BE2C (cell line): ENCODE data around the gene PCDH9.

Source experiments
- DNase-seq: peaks from one replicate; pipeline ENCODE4 v3.0.0-alpha.2; 2020
- H3K27me3 ChIP-seq: fragments of 250-450 bp; sonication (Bioruptor Pico); 2 replicates; pipeline ENCODE4 v1.5.1; 2020; ENCODE audit warnings: mild to moderate bottlenecking
- H3K36me3 ChIP-seq: fragments of 250-450 bp; sonication (Bioruptor Pico); 2 replicates; pipeline ENCODE4 v1.5.1; 2020; ENCODE audit warnings: mild to moderate bottlenecking
- H3K4me1 ChIP-seq: fragments of 250-450 bp; sonication (Bioruptor Pico); 2 replicates; pipeline ENCODE4 v1.5.1; 2020
- H3K4me3 ChIP-seq: 2 replicates; pipeline ENCODE4 v1.5.1; 2011; ENCODE audit warnings: low read depth, low read length
- H3K9me3 ChIP-seq: fragments of 250-450 bp; sonication (Bioruptor Pico); 2 replicates; pipeline ENCODE4 v1.5.1; 2020
- TF ChIP-seq, protein P1 (sequence below): IDR thresholded peaks from 2 replicates; pipeline ENCODE4 v1.5.1; 2012; ENCODE audit warnings: mild to moderate bottlenecking, low read depth, low read length

The PCDH9 gene

DNA sequence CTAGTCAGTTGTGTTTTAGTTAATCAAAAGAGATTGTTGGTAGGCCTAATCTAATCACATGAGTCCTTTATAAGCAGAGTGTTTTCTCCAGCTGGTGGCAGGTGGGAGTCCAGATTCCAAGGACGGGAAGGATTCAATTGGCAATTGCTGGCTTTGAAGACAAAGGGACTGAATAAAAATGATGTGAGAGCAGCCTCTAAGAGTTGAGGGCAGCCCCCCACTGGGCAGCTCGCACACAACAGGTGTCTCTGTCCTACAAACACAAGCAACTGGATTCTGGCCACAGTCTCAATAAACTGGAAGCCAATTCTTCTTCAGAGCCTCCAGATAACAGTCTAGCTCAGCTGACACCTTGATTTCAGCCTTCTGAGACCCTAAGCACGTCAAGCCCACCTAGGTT is 915.2 kb downstream of the PCDH9 start:
- TF ChIP-seq, protein P1, sequence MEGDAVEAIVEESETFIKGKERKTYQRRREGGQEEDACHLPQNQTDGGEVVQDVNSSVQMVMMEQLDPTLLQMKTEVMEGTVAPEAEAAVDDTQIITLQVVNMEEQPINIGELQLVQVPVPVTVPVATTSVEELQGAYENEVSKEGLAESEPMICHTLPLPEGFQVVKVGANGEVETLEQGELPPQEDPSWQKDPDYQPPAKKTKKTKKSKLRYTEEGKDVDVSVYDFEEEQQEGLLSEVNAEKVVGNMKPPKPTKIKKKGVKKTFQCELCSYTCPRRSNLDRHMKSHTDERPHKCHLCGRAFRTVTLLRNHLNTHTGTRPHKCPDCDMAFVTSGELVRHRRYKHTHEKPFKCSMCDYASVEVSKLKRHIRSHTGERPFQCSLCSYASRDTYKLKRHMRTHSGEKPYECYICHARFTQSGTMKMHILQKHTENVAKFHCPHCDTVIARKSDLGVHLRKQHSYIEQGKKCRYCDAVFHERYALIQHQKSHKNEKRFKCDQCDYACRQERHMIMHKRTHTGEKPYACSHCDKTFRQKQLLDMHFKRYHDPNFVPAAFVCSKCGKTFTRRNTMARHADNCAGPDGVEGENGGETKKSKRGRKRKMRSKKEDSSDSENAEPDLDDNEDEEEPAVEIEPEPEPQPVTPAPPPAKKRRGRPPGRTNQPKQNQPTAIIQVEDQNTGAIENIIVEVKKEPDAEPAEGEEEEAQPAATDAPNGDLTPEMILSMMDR = no peak
- Histone ChIP-seq H3K4me3 (no peak overlapping the region), H3K9me3 (no peaks in the 10 kb centered on the region), H3K36me3 (no peaks in the 10 kb centered on the region), H3K4me1 (no peaks in the 10 kb centered on the region), H3K27me3 (no peaks in the 10 kb centered on the region)
- DNase-seq = no peak

DNA sequence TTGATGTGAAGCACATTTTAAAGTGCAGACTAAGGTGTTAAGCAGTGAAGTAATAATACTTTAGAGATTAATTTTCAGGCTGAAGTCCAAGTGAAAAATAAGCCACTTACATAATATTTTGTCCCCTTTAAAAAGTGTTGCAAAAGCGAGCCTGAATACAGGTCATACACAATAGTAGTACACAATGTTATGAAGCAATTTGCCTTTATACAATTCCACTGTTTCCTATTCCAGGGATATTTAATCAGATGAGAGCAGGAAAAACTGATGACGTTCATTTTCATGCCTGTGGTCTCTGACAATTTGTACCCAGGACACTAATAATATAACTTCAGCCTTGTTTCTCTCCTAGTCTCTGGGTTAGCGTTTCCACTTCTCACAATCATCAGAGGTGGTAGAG is 916.7 kb downstream of the PCDH9 start:
- H3K9me3 ChIP-seq = no peaks in the 10 kb centered on the region
- H3K4me1 ChIP-seq = no peaks in the 10 kb centered on the region
- no peak overlapping the region for H3K4me3 ChIP-seq
- no peak for DNase-seq
- TF ChIP-seq, protein P1 = no peak
- H3K36me3 ChIP-seq = no peaks in the 10 kb centered on the region
- H3K27me3 ChIP-seq = no peaks in the 10 kb centered on the region

DNA sequence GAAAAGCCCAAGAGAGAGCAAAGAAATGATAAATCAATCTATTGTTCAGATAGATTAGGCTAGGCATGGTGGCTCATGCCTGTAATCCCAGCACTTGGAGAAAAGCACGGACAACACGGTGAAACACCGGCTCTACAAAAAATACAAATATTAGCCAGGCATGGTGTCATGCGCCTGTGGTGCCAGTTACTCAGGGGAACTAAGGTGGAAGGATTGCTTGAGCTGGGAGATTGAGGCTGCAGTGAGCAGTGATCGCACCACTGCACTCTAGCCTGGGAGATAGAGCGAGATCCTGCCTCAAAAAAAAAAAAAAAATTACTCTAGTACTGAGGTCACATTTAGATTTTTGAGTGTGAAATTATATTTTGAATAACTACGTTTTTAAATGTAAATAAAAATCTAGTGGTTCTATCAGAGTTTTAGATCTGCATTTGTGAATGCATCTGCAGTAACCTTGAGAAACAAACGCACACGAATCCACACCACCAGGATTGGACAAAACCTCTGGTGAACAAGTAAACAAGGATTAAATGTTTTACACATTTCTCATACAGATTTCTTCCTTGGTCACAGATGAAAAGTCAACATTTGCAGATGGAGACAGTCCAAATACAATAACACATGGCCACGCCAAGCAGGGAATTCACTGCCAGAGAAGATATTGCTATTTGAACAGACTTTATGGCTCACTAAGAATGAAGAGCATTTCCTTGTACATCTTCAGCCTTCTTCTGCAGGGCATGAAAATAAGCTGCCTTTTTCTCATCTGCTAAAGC is 917.6 kb downstream of the PCDH9 start:
- H3K4me1 ChIP-seq = no peaks in the 10 kb centered on the region
- H3K27me3 ChIP-seq = no peaks in the 10 kb centered on the region
- no peaks in the 10 kb centered on the region for H3K36me3 ChIP-seq
- no peaks in the 10 kb centered on the region for H3K9me3 ChIP-seq
- H3K4me3 ChIP-seq = no peak overlapping the region
- no peak for DNase-seq
- TF ChIP-seq, protein P1 = no peak

DNA sequence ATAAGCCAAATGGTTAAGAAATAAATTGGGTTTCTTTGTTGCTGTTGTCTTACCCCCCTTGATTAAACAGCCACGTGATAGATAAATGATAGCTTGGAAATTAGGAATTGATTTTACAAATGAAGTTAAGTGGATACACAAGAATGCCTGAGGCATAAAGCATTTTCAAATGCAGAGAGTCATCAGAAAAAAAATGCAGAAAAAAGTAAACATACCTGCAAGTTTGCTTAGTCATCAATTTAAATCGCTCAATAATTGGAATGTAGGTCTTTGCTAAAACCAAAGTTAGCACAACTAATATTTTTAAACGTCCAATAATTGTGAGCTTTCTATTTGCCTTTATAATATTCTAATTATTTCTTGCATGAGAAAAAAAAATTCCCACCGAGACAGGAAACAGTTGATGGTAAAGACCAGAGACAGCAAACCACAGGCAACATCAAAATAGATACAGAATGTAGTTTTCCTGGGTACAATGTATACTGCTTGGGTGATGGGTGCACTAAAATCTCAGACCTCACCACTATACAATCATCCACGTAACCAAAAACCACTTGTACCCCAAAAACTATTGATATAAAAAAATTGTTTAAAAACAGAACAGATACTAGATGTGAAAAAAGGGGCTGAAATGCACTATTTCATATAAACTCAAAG is 924.0 kb downstream of the PCDH9 start:
- Histone ChIP-seq H3K9me3 (no peaks in the 10 kb centered on the region), H3K27me3 (no peaks in the 10 kb centered on the region), H3K4me3 (no peak overlapping the region), H3K4me1 (peaks cover 3% of the 10 kb centered on the region; the same call in 1 of the 2 replicates), H3K36me3 (no peaks in the 10 kb centered on the region)
- no peak for DNase-seq
- TF ChIP-seq, protein P1 = no peak

DNA sequence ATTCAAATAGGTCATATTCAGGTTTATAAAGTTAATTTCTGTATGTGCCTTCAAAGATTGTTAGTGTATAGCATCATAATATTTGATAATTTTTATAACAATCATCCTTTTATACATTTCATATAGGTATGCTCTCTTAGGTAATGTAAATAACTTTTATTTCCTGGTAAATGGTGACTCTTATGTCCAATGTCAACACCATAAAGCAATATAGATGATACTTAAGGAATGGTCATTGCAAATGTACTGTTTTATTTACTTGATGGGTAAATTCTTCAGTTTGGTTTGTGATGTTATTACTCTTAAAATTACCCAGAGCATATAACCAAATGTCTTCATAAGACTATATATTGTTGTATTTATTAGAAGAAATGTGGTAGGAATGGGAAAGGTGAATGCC is 928.7 kb downstream of the PCDH9 start:
- H3K4me3 ChIP-seq = no peak overlapping the region
- TF ChIP-seq, protein P1 = no peak
- DNase-seq = no peak
- H3K4me1 ChIP-seq = peaks cover 3% of the 10 kb centered on the region; the same call in 1 of the 2 replicates
- H3K36me3 ChIP-seq = no peaks in the 10 kb centered on the region
- no peaks in the 10 kb centered on the region for H3K27me3 ChIP-seq
- H3K9me3 ChIP-seq = no peaks in the 10 kb centered on the region

DNA sequence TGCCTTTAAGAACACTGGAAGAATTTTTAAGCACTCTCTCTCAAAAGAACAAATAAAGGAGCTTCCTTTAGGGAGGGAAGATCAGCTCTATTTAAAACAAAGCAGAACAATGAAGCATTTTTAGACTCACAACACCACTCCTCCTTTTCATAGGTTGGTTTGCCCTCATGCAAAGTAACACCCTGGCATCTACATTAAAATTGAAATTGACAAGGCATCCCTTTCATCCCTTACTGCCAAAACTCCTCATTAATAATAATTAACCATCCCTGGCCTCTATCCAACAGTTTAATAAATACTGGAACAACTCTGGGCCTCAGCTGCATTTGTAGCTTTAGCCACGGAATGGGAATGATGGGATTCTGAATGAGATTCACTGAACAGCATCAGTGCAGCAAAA is 929.1 kb downstream of the PCDH9 start:
- Histone ChIP-seq H3K9me3 (no peaks in the 10 kb centered on the region), H3K4me1 (peaks cover 3% of the 10 kb centered on the region; the same call in 1 of the 2 replicates), H3K4me3 (no peak overlapping the region), H3K27me3 (no peaks in the 10 kb centered on the region), H3K36me3 (no peaks in the 10 kb centered on the region)
- no peak for DNase-seq
- TF ChIP-seq, protein P1 = no peak
